H1 (cell line): ENCODE results near the gene CYSRT1.

Experiments used
- CHD2 ChIP-seq: IDR thresholded peaks from 2 replicates; pipeline ENCODE4 v1.6.1; 2012; ENCODE audit warnings: low read length, improper control_type of control experiment
- EZH2 ChIP-seq: fragments of 200-600 bp; sonication (generic); IDR thresholded peaks from 2 replicates; pipeline ENCODE4 v1.7.1; 2012; ENCODE audit warnings: low read depth, mild to moderate bottlenecking, moderate library complexity, low read length, inconsistent platforms; ENCODE audit not compliant: severe bottlenecking
- POLR2A ChIP-seq, 2 experiments: IDR thresholded peaks; 1 replicate in 1 of 2; 2 replicates in 1 of 2; pipeline ENCODE4 v1.6.1; 2011; ENCODE audit warnings: low read depth in 2 of 2, low read length in 2 of 2, mild to moderate bottlenecking in 2 of 2; ENCODE audit errors: control extremely low read depth in 1 of 2
- SP1 ChIP-seq: IDR thresholded peaks from 2 replicates; pipeline ENCODE4 v1.6.1; 2011; ENCODE audit warnings: low read depth, low read length
- TCF12 ChIP-seq: IDR thresholded peaks from 2 replicates; pipeline ENCODE4 v1.6.1; 2011; ENCODE audit warnings: low read depth, mild to moderate bottlenecking, low read length
- YY1 ChIP-seq: IDR thresholded peaks from 2 replicates; pipeline ENCODE4 v1.6.1; 2011; ENCODE audit warnings: low read depth, mild to moderate bottlenecking, low read length
- ZNF274 ChIP-seq: IDR thresholded peaks from 2 replicates; pipeline ENCODE4 v1.7.0; 2012; ENCODE audit warnings: low read length, borderline replicate concordance; ENCODE audit errors: extremely low read depth
- TF ChIP-seq, protein P1 (sequence below), 3 experiments: IDR thresholded peaks; 1 replicate in 2 of 3; 2 replicates in 1 of 3; pipeline versions ENCODE4 v1.5.1 to v1.6.1; 2011; ENCODE audit warnings: low read length in 3 of 3, mild to moderate bottlenecking in 3 of 3, inconsistent platforms in 2 of 3, low read depth in 1 of 3, moderate library complexity in 1 of 3; ENCODE audit not compliant: insufficient read depth in 1 of 3; ENCODE audit errors: control extremely low read depth in 1 of 3

- TF ChIP-seq, protein P1, sequence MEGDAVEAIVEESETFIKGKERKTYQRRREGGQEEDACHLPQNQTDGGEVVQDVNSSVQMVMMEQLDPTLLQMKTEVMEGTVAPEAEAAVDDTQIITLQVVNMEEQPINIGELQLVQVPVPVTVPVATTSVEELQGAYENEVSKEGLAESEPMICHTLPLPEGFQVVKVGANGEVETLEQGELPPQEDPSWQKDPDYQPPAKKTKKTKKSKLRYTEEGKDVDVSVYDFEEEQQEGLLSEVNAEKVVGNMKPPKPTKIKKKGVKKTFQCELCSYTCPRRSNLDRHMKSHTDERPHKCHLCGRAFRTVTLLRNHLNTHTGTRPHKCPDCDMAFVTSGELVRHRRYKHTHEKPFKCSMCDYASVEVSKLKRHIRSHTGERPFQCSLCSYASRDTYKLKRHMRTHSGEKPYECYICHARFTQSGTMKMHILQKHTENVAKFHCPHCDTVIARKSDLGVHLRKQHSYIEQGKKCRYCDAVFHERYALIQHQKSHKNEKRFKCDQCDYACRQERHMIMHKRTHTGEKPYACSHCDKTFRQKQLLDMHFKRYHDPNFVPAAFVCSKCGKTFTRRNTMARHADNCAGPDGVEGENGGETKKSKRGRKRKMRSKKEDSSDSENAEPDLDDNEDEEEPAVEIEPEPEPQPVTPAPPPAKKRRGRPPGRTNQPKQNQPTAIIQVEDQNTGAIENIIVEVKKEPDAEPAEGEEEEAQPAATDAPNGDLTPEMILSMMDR (IDR thresholded peaks at IDR 0.05; ENCODE audit: control extremely low read depth in 1 of 3, insufficient read depth in 1 of 3, low read depth in 1 of 3, low read length in 3 of 3) = no peak
- TF ChIP-seq YY1 = no peak
- no peak for TF ChIP-seq EZH2
- no peak for TF ChIP-seq ZNF274
- no peak for TF ChIP-seq TCF12
- TF ChIP-seq CHD2 = no peak
- no peak for TF ChIP-seq POLR2A (IDR thresholded peaks at IDR 0.05; ENCODE audit: control extremely low read depth in 1 of 2, low read depth in 2 of 2, low read length in 2 of 2)
- TF ChIP-seq SP1 = no peak
Measured at GRCh38 chr9:137272241-137273094, 47.5 kb downstream of the CYSRT1 start.
